NT2/D1 (cell line): ENCODE data around the gene ZNF366.

ENCODE experiments used
- SUZ12 ChIP-seq: IDR thresholded peaks from 2 replicates; pipeline ENCODE4 v1.6.1; 2011; ENCODE audit not compliant: insufficient read length, insufficient read depth; ENCODE audit errors: extremely low read depth
- YY1 ChIP-seq: IDR thresholded peaks from 2 replicates; pipeline ENCODE4 v1.6.1; 2011; ENCODE audit not compliant: insufficient read length, insufficient read depth
- ZNF274 ChIP-seq: IDR thresholded peaks from 2 replicates; pipeline ENCODE4 v1.6.1; 2011; ENCODE audit warnings: mild to moderate bottlenecking, low read depth, low read length

- no peak for TF ChIP-seq YY1
- no peak for TF ChIP-seq ZNF274
- no peak for TF ChIP-seq SUZ12
These were observed 20.8 kb downstream of the ZNF366 start for GRCh38 chr5:72486371-72486770.
